GM19438 (cell line): ENCODE measurements around the gene ICOSLG.
"Not testable (repeated sequence)": the region's sequence is repeated elsewhere in the genome, so short reads cannot be mapped to it uniquely, and the experiment has no call there.

ENCODE experiments used
- ATAC-seq: cut with Tn5 transposase; IDR thresholded peaks from one replicate; pipeline ENCODE4 v1.9.1; 2021; ENCODE audit warnings: low read depth; ENCODE audit not compliant: unreplicated experiment

ICOSLG gene

GRCh38 chr21:44227614-44228013, 13.1 kb downstream of the ICOSLG start:
- ATAC-seq = not testable (repeated sequence)

- not testable (repeated sequence) for ATAC-seq
These were observed 15.1 kb downstream of the ICOSLG start for GRCh38 chr21:44225605-44226004.

- not testable (repeated sequence) for ATAC-seq
These were observed 17.4 kb downstream of the ICOSLG start for GRCh38 chr21:44223334-44223733.

- ATAC-seq = not testable (repeated sequence)
These were observed 20.1 kb downstream of the ICOSLG start for GRCh38 chr21:44220674-44221073.

GRCh38 chr21:44218461-44218860, 22.3 kb downstream of the ICOSLG start:
- not testable (repeated sequence) for ATAC-seq

GRCh38 chr21:44211978-44212377, 28.8 kb downstream of the ICOSLG start:
- not testable (repeated sequence) for ATAC-seq

GRCh38 chr21:44211574-44211973, 29.2 kb downstream of the ICOSLG start:
- ATAC-seq = not testable (repeated sequence)

- ATAC-seq = not testable (repeated sequence)
These were observed 32.7 kb downstream of the ICOSLG start for GRCh38 chr21:44207860-44208646.

GRCh38 chr21:44206698-44207676, 33.8 kb downstream of the ICOSLG start:
- ATAC-seq = peak; percentile 68

- ATAC-seq = not testable (repeated sequence)
These were observed 34.6 kb downstream of the ICOSLG start for GRCh38 chr21:44206187-44206586.

- ATAC-seq = not testable (repeated sequence)
These were observed 38.0 kb downstream of the ICOSLG start for GRCh38 chr21:44202590-44203299.

GRCh38 chr21:44199997-44200396, 40.7 kb downstream of the ICOSLG start:
- ATAC-seq = not testable (repeated sequence)

GRCh38 chr21:44199448-44199847, 41.3 kb downstream of the ICOSLG start:
- no peak for ATAC-seq

- not testable (repeated sequence) for ATAC-seq
These were observed 43.6 kb downstream of the ICOSLG start for GRCh38 chr21:44197156-44197516.

GRCh38 chr21:44196212-44197155, 44.3 kb downstream of the ICOSLG start:
- not testable (repeated sequence) for ATAC-seq

- not testable (repeated sequence) for ATAC-seq
These were observed 45.9 kb downstream of the ICOSLG start for GRCh38 chr21:44194888-44195287.

- ATAC-seq = not testable (repeated sequence)
These were observed 46.3 kb downstream of the ICOSLG start for GRCh38 chr21:44194451-44194850.

GRCh38 chr21:44193108-44193507, 47.6 kb downstream of the ICOSLG start:
- ATAC-seq = not testable (repeated sequence)
